K562 (cell line): Measurements from ENCODE around the gene KIAA0825.

ENCODE experiments used
- CTCF ChIP-seq, 3 experiments: IDR thresholded peaks in 2 of 3; conservative IDR thresholded peaks in 1 of 3; 2 replicates each; pipeline ENCODE4 v1.5.1; 2011 to 2012; ENCODE audit warnings: low read length in 3 of 3, mild to moderate bottlenecking in 3 of 3, control low read depth in 2 of 3, improper control_type of control experiment in 1 of 3, inconsistent platforms in 1 of 3, low read depth in 1 of 3, mixed read lengths in 1 of 3, moderate library complexity in 1 of 3; ENCODE audit not compliant: insufficient read depth in 2 of 3
- ESRRA ChIP-seq: fragments of 450-650 bp; IDR thresholded peaks from 2 replicates; pipeline ENCODE4 v1.6.1; 2014; ENCODE audit warnings: low read depth, mild to moderate bottlenecking, moderate library complexity, borderline replicate concordance
- HMG20B ChIP-seq: fragments of 250-450 bp; sonication (Bioruptor Pico); IDR thresholded peaks from 2 replicates; pipeline ENCODE4 v1.5.0; 2021; ENCODE audit warnings: mild to moderate bottlenecking
- TFAM ChIP-seq: fragments of 250-450 bp; sonication (Bioruptor Pico); conservative IDR thresholded peaks from 2 replicates; pipeline ENCODE4 v1.5.0; 2021; ENCODE audit warnings: mild to moderate bottlenecking, moderate library complexity
- UBTF ChIP-seq, 2 experiments: IDR thresholded peaks; 2 replicates each; pipeline ENCODE4 v1.6.1; 2012; ENCODE audit warnings: improper control_type of control experiment in 2 of 2, low read depth in 2 of 2, low read length in 2 of 2, borderline replicate concordance in 1 of 2
- TF ChIP-seq, protein P1 (sequence below): sonication (generic); formaldehyde crosslinking; IDR thresholded peaks from 2 replicates; pipeline ENCODE4 v1.8.0; 2022; ENCODE audit warnings: mild to moderate bottlenecking, missing genetic modification reagents
- TF ChIP-seq, protein P2 (sequence below), 2 experiments: fragments of 450-650 bp in 1 of 2; sonication (generic) in 1 of 2; formaldehyde crosslinking in 1 of 2; IDR thresholded peaks; 2 replicates each; pipeline versions ENCODE4 v1.7.1 to v1.9.0; 2016 to 2022; ENCODE audit warnings: inconsistent platforms in 1 of 2, mild to moderate bottlenecking in 1 of 2, missing genetic modification reagents in 1 of 2

DNA sequence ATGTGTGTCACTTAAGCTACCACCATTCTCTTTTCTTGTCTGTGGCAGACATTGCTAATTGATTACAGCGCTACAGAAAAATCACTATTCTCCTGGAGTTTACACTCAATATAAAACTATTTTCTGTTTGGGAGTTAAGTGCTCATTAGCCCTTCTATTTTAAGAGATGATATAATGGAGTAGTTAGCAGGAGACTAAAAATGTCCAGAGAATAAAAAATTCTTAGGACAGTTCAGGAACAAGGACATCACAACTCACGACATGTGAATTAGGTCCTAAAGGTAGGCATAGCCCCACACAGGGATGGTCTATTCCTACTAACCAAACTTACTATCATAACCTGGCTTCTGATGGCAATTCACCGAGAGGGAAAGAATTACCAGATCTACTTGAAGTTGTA, 258.5 kb downstream of the KIAA0825 start:
- TF ChIP-seq UBTF (IDR thresholded peaks at IDR 0.05; ENCODE audit: borderline replicate concordance in 1 of 2, low read depth in 2 of 2, low read length in 2 of 2), result no peak
- no peak for TF ChIP-seq HMG20B (CRISPR knock-in tag)
- TF ChIP-seq, protein P1, sequence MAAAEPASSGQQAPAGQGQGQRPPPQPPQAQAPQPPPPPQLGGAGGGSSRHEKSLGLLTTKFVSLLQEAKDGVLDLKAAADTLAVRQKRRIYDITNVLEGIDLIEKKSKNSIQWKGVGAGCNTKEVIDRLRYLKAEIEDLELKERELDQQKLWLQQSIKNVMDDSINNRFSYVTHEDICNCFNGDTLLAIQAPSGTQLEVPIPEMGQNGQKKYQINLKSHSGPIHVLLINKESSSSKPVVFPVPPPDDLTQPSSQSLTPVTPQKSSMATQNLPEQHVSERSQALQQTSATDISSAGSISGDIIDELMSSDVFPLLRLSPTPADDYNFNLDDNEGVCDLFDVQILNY, result no peak
- TF ChIP-seq TFAM (CRISPR knock-in tag), result no peak
- TF ChIP-seq, protein P2, sequence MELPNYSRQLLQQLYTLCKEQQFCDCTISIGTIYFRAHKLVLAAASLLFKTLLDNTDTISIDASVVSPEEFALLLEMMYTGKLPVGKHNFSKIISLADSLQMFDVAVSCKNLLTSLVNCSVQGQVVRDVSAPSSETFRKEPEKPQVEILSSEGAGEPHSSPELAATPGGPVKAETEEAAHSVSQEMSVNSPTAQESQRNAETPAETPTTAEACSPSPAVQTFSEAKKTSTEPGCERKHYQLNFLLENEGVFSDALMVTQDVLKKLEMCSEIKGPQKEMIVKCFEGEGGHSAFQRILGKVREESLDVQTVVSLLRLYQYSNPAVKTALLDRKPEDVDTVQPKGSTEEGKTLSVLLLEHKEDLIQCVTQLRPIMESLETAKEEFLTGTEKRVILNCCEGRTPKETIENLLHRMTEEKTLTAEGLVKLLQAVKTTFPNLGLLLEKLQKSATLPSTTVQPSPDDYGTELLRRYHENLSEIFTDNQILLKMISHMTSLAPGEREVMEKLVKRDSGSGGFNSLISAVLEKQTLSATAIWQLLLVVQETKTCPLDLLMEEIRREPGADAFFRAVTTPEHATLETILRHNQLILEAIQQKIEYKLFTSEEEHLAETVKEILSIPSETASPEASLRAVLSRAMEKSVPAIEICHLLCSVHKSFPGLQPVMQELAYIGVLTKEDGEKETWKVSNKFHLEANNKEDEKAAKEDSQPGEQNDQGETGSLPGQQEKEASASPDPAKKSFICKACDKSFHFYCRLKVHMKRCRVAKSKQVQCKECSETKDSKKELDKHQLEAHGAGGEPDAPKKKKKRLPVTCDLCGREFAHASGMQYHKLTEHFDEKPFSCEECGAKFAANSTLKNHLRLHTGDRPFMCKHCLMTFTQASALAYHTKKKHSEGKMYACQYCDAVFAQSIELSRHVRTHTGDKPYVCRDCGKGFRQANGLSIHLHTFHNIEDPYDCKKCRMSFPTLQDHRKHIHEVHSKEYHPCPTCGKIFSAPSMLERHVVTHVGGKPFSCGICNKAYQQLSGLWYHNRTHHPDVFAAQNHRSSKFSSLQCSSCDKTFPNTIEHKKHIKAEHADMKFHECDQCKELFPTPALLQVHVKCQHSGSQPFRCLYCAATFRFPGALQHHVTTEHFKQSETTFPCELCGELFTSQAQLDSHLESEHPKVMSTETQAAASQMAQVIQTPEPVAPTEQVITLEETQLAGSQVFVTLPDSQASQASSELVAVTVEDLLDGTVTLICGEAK (IDR thresholded peaks at IDR 0.05), result no peak
- TF ChIP-seq, protein P2 (CRISPR knock-in tag; IDR thresholded peaks at IDR 0.05), result no peak
- no peak for TF ChIP-seq ESRRA
- TF ChIP-seq CTCF (IDR thresholded peaks at IDR 0.05 in 2 of 3, conservative IDR thresholded peaks at IDR 0.05 in 1 of 3; ENCODE audit: insufficient read depth in 2 of 3, low read depth in 1 of 3, low read length in 3 of 3), result no peak
